Smooth muscle cell (in vitro differentiated cells): ENCODE data around the gene BNIP2. TPM values are rescaled to one million over a fixed set of nuclear protein-coding genes. Genes with fewer than 3 reads are reported as not detected.
"Not testable (repeated sequence)": the region's sequence is repeated elsewhere in the genome, so short reads cannot be mapped to it uniquely, and the experiment has no call there.

Source experiments
- DNase-seq: peaks from one replicate; lab custom pipeline; 2025; ENCODE audit not compliant: unreplicated experiment; lab: John Stamatoyannopoulos, UW
- H2AFZ ChIP-seq: fragments of 200-600 bp; sonication (generic); 2 replicates; pipeline ENCODE4 v1.6.0; 2016; ENCODE audit warnings: antibody characterized with exemption, low read depth, mild to moderate bottlenecking
- H3F3A ChIP-seq: fragments of 200-600 bp; sonication (generic); 2 replicates; pipeline ENCODE4 v1.6.0; 2017; ENCODE audit warnings: antibody characterized with exemption, low read depth
- H3K27ac ChIP-seq: fragments of 200-600 bp; sonication (generic); 2 replicates; pipeline ENCODE4 v1.5.1; 2016; ENCODE audit warnings: low read depth, mild to moderate bottlenecking
- H3K27me3 ChIP-seq: fragments of 200-600 bp; sonication (generic); 2 replicates; pipeline ENCODE4 v1.6.1; 2016; ENCODE audit warnings: low read depth, mild to moderate bottlenecking
- H3K36me3 ChIP-seq: fragments of 200-600 bp; sonication (generic); 2 replicates; pipeline ENCODE4 v1.5.1; 2016; ENCODE audit warnings: low read depth
- H3K4me1 ChIP-seq: fragments of 200-600 bp; sonication (generic); 2 replicates; pipeline ENCODE4 v1.5.1; 2016; ENCODE audit warnings: low read depth
- H3K4me2 ChIP-seq: fragments of 200-600 bp; sonication (generic); 2 replicates; pipeline ENCODE4 v1.6.0; 2016; ENCODE audit warnings: mild to moderate bottlenecking
- H3K4me3 ChIP-seq: fragments of 200-600 bp; sonication (generic); 2 replicates; pipeline ENCODE4 v1.5.1; 2016; ENCODE audit warnings: mild to moderate bottlenecking
- H3K79me2 ChIP-seq: fragments of 200-600 bp; sonication (generic); 2 replicates; pipeline ENCODE4 v1.6.0; 2016; ENCODE audit warnings: low read depth, mild to moderate bottlenecking
- H3K9ac ChIP-seq: fragments of 200-600 bp; sonication (generic); 2 replicates; pipeline ENCODE4 v1.6.0; 2016; ENCODE audit warnings: low read depth
- H3K9me3 ChIP-seq: fragments of 200-600 bp; sonication (generic); replicated peaks from 2 replicates; pipeline ENCODE4 v1.5.1; 2016; ENCODE audit warnings: low read depth
- H4K20me1 ChIP-seq: fragments of 200-600 bp; sonication (generic); 2 replicates; pipeline ENCODE4 v1.6.0; 2016; ENCODE audit warnings: low read depth
- WGBS: methylation state at CpG from one replicate; pipeline ENCODE4 v1.1.7; 2016; ENCODE audit warnings: low lambda C conversion rate; 5-methylcytosine and 5-hydroxymethylcytosine counted together
- polyA plus RNA-seq: library from polyadenylated mRNA; unstranded; fragments of >200 nt; fragmentation: Nextera tagmentation; extraction: Ambion mirVana; gene quantifications from 2 replicates; pipeline ENCODE4 v1.2.1, GENCODE V29; 2016
- total RNA-seq: library from RNA; depleted of rRNA; stranded (reverse); fragments of >200 nt; gene quantifications from 2 replicates; pipeline ENCODE4 v1.2.3, GENCODE V29; 2014
- TF ChIP-seq, protein P1 (sequence below): fragments of 200-600 bp; sonication (generic); IDR thresholded peaks from 2 replicates; pipeline ENCODE4 v1.5.1; 2017; ENCODE audit warnings: borderline replicate concordance, mild to moderate bottlenecking, antibody characterized with exemption; ENCODE audit not compliant: insufficient read depth, poor library complexity, severe bottlenecking

The BNIP2 gene
- total and polyA plus RNA-seq, 2 experiments from 2014 or later: 48.7 to 104 TPM

DNA sequence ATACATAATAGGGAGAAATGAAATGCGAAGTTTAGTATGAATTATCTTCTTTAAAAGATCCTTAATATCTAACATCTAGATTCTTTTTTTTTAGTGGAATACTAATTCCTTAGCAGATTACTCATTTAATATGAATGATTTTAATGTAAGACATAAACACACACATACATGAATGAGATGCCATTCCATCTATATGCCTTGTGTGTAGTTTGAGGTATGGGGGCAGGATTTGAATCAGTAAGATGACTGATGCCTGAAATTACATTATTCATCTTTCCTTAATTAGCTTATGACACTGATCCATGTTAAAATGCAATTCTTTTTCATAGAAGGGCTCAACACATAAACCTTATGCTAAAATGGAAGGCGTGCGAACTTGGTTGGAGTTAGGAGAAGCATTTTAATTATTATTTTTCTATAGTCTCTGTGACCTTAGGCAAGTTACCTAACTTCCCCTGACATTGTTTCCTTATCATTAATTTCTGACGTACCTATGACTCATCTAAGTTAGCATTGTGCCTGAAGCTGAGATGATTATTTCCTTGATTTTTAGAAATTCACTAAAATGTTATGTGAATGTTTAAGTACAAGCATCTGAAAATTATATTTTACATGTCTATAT lies 10.8 kb upstream of the BNIP2 start:
- no peak overlapping the region for H3K9ac ChIP-seq
- H3K79me2 ChIP-seq: no peaks in the 10 kb centered on the region
- H2AFZ ChIP-seq: no peak overlapping the region
- H4K20me1 ChIP-seq: no peaks in the 10 kb centered on the region
- no peak overlapping the region for H3K4me3 ChIP-seq
- H3K4me2 ChIP-seq: no peak overlapping the region
- DNase-seq: no peak
- no peaks in the 10 kb centered on the region for H3K36me3 ChIP-seq
- H3F3A ChIP-seq: no peaks in the 10 kb centered on the region
- H3K4me1 ChIP-seq: peaks cover 6% of the 10 kb centered on the region
- TF ChIP-seq, protein P1, sequence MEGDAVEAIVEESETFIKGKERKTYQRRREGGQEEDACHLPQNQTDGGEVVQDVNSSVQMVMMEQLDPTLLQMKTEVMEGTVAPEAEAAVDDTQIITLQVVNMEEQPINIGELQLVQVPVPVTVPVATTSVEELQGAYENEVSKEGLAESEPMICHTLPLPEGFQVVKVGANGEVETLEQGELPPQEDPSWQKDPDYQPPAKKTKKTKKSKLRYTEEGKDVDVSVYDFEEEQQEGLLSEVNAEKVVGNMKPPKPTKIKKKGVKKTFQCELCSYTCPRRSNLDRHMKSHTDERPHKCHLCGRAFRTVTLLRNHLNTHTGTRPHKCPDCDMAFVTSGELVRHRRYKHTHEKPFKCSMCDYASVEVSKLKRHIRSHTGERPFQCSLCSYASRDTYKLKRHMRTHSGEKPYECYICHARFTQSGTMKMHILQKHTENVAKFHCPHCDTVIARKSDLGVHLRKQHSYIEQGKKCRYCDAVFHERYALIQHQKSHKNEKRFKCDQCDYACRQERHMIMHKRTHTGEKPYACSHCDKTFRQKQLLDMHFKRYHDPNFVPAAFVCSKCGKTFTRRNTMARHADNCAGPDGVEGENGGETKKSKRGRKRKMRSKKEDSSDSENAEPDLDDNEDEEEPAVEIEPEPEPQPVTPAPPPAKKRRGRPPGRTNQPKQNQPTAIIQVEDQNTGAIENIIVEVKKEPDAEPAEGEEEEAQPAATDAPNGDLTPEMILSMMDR: no peak
- H3K27me3 ChIP-seq: no peaks in the 10 kb centered on the region
- WGBS: 60% methylated on average over 4 of the region's 4 CpGs
- H3K9me3 ChIP-seq: no peaks in the 10 kb centered on the region
- H3K27ac ChIP-seq: no peak overlapping the region

DNA sequence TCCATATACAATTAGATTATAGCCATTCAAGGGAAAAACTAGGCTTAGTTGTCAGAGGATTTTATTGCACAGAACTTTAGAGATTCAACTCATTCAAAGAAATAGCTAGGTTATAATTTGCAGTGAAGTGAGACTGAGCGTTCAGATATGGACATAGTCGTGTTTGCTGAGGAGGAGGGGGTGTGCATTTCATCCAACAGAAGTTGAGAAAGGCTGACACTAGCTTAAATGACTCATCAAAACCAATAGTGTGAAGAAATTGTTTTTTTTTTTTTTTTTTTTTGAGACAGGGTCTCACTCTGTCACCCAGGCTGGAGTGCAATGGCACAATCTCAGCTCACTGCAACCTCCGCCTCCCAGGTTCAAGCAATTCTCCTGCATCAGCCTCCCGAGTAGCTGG lies 8.9 kb upstream of the BNIP2 start:
- 89% methylated on average over 4 of the region's 4 CpGs for WGBS

DNA sequence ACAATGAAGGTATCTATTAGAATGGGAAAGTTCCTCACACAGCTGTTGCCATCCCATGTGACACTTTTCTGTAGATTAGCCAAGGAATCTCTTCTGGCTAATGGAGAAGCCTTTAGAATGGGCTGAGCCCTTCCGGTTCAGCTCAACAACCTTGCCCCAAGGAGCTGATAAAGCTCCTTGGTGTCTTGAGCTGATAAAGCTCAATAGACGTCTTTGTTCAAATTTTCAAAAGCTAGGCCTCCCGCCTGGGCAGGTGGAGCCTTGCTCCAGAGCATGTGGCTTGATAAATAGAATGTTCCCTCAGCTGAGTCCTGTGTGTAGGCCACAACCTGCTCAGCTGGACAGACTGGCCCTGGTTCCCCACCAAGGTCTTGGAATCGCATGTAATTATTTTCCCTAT lies 7.2 kb upstream of the BNIP2 start:
- no peak for DNase-seq

More for the DNA sequence above, 8.9 kb upstream of the BNIP2 start:
- H4K20me1 ChIP-seq, H3K4me3 ChIP-seq, H3K27me3 ChIP-seq, H3K9ac ChIP-seq, H3K4me1 ChIP-seq, H3K79me2 ChIP-seq, H3F3A ChIP-seq, H2AFZ ChIP-seq, H3K27ac ChIP-seq, H3K4me2 ChIP-seq, DNase-seq, H3K9me3 ChIP-seq, H3K36me3 ChIP-seq: not testable (repeated sequence)

DNA sequence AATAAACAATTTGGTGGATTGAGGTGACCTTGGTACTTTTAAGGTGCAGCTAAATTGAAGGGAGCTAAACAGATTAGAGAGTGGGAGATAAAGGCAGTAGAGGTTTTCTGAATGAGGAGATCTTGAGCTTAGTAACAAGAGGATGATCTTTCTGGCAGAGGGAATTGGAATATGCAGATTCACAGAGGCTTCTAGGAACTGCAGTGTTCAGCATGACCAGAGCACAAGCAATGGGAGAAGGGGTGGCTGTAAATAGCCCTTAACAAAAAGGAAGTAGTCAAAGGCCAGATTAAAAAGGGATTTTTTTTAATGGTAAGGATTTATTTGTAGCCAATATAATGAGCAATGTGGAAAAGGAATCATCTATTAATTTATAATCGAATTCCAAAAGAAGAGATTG lies 5.7 kb upstream of the BNIP2 start:
- DNase-seq: no peak
- no peak overlapping the region for H2AFZ ChIP-seq
- no peak overlapping the region for H3K4me3 ChIP-seq
- H3K27me3 ChIP-seq: no peaks in the 10 kb centered on the region
- 91% methylated on average over 1 of the region's 1 CpG for WGBS
- no peak overlapping the region for H3K4me2 ChIP-seq
- H4K20me1 ChIP-seq: no peaks in the 10 kb centered on the region
- H3K9me3 ChIP-seq: no peaks in the 10 kb centered on the region
- peaks cover 12% of the 10 kb centered on the region for H3F3A ChIP-seq
- H3K27ac ChIP-seq: no peak overlapping the region
- no peaks in the 10 kb centered on the region for H3K36me3 ChIP-seq
- H3K9ac ChIP-seq: no peak overlapping the region
- peaks cover 11% of the 10 kb centered on the region for H3K4me1 ChIP-seq
- no peaks in the 10 kb centered on the region for H3K79me2 ChIP-seq
- TF ChIP-seq, protein P1: no peak

More for the DNA sequence above, 7.2 kb upstream of the BNIP2 start:
- Histone ChIP-seq H3F3A (no peaks in the 10 kb centered on the region), H3K79me2 (no peaks in the 10 kb centered on the region), H3K9me3 (no peaks in the 10 kb centered on the region), H3K27me3 (no peaks in the 10 kb centered on the region), H3K36me3 (no peaks in the 10 kb centered on the region), H3K27ac (no peak overlapping the region), H3K4me1 (peaks cover 6% of the 10 kb centered on the region), H3K9ac (no peak overlapping the region), H3K4me3 (no peak overlapping the region), H2AFZ (no peak overlapping the region), H4K20me1 (no peaks in the 10 kb centered on the region), H3K4me2 (no peak overlapping the region)
- 77% methylated on average over 4 of the region's 4 CpGs for WGBS
- TF ChIP-seq, protein P1: no peak
